GM19238 (cell line): ENCODE measurements around the gene MFAP3L.

Experiments used
- DNase-seq: peaks from one replicate; pipeline ENCODE4 v3.0.0; 2011; ENCODE audit warnings: low spot score; ENCODE audit not compliant: insufficient read length

The MFAP3L gene

DNA sequence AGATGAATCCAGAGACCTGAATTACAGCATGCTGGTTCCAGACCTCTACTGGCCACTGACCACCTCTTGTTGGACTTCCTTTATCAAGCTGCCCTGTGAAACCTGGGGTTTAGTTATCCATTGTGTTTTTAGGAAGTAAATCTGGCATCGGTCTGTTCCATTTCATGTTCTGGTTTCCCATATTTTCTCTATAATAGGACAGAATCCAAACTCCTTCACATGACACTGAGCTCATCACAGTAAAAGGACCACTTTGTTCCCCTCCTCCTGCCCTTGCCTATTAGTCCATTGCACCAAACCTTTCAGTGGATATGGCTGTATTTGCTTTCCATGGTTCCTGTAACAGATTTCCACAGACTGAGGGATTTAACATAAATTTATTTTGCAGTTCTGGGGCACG lies 4.0 kb downstream of the MFAP3L start:
- DNase-seq, result no peak

DNA sequence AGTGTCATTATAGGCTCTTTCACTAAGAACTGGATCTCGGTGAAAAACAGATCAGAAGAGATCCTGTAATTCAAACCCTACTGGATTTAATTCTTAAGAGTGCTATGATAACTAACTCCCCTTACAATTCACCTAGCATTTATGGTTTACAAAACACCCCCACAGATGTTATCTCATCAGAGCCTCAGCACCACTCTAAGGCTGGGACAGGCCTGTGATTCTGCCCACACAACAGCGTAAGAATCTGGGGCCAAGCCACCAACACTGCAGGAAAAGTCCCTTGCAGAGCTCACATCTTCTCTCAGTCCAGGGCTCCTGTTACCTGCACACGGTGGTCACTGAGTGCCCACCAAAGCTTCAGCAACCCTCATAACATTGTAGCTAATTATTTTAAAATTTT lies 8.9 kb downstream of the MFAP3L start:
- DNase-seq, result no peak

DNA sequence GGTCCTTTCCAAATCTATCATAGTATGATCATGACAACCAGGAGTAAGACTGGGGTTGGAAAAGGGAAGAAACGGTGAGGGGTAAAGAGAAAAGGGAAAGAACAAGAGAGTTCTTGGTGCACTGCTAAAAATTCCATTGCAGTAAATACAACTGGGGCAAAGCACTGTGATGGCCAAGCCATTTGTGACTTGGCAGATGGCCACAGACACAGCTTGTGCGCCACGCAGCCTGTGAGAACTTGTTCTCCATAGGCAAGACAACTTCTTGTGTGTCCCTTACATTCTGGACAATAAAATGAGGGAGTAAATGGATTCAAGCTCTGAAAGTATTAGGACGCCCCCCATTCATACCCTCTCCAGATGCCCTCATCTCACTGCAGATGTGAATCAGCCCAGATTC lies 10.9 kb downstream of the MFAP3L start:
- DNase-seq, result no peak

DNA sequence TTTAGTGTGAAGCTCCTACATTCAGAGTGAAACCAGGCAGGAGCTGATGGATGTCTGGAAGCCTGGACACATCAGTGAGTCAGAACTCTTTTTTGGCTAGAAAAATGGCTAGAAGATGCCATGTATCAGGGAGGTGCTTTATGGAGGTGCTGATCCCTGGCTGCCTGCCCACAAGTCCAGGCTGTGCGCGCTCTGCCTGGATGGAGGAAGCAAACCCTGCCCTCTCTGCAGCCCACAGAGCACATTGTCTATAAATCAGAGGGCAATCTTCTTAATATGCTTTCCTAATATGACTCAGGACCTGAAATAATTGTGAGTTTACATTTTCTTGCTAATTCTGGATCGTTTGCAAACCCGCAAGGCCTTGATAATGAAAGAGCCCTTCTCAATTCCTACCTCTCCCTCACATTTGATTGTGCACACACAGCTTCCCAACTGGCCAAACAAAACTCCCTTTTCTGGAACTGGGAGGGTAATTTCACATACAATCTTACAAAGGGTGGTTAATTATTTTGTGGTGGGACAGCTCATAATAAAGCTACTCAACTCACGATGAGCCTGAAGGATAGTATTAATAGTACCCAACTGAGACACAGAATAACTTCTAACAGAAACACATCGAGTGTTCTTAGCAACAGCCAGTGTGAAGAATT lies 11.7 kb downstream of the MFAP3L start:
- no peak for DNase-seq

DNA sequence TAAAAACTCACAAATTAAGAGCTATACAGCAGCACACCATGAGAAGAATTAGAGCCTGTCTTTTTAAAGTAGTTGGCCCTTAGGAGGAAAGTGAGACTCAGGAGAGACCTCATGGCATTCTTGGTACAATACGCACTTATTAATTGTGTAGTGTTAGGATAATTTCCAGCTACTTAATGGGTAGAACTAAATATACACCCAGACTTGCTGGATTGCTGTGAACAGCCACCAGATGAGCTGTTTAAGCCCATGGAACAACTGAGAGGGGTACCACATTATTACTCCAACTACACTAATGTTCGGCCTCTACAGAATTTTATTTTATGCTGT lies 13.6 kb downstream of the MFAP3L start:
- DNase-seq, result no peak

DNA sequence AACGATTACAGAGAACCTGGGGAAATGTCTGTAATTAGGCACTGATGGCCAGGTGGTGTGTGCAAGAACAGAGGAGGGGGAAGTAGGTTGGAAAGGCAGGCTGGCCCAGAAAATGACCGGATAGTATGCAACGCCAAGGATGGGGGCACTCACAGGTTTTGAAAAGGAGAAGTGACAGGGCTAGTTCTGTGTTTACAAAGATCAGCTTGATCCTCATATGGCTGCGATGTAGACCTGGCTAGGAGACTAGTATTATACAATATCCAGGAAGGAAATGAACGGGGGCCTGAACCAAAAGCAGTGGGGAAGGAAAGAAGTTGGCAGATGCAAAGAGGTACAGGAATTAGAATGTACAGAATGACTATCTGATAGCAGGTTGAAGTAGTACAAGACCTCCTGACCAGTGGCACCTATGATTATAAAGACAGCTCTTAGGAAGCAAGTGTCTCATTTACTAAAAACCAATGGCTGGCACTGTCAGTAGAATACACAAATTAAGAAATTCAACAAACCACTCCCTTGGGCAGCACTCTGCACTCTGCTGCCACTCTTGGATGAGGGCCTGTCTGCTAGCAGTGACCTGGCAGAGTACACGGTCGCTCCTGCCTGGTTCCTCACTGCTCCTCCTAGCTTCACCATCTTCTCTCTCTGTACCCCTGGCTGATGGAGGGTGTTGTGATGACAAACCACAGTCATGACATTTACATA lies 14.1 kb downstream of the MFAP3L start:
- DNase-seq, result no peak

DNA sequence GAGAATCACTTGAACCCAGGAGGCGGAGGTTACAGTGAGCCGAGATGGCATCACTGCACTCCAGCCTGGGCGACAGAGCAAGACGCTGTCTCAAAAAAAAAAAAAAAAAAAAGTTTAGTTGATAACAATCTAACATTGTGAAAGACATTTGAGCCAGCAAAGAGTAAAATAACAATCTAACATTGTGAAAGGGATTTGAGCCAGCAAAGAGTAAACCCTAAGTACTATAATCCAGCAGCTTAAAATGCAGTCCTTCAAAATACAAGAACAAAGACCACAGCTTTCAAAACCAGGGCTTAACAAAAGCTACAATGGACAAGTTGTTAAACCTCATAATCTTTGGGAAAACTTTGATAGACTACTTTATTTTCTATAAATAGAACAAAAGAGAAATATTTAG lies 16.9 kb downstream of the MFAP3L start:
- DNase-seq, result no peak

DNA sequence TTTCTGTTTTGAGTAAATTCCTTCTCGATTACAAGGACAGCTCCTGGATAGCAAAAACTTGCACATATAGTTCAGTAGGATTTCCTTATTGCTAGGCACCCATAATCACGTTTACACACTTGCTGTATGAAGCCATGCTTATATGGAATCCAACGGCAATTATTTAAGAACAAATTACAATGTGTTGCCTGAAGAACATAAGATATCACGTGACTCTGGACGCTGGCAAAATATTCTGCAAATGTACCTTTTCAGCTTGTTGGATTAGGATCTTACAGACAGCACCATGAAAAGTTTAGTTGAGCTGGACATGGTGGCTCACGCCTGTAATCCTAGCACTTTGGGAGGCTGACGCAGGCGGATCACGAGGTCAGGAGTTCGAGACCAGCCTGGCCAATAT lies 17.4 kb downstream of the MFAP3L start:
- no peak for DNase-seq

DNA sequence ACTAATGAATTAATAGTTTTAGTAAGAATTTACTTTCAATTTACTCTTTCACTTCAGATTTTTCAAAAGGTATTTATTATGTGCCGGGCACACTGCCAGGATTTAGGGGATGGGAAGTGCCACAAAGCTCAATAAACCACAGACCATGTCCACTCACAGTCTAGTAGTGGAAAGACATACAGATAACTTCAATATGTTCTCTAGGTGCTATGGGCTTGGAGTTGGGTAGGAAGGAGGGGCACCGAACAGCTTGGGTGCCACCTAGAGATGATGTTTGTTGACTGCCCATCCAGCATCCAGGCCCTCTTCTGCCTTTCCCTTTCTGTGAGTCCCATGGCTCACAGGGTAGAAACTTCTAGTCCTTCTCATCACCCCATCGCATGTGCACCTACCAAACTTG lies 17.8 kb downstream of the MFAP3L start:
- DNase-seq, result no peak

DNA sequence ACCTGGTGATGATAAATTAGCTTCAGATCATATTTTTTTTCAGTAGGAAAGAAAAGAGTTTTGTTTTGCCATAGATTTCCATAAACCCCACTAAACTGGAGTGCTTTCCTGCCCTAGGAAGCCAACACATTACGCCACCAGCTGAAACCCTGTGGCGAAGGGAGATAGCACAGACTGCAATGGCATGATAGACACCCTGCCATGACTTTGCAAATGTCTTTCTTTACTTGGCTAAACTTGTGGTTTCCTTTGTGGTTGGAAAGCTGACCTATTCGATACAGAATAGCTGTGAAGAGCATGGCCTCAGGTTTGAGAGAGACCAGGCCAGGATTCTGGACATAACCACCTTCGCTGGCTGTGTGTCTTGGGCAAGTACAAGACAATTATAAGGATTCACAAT lies 19.1 kb downstream of the MFAP3L start:
- no peak for DNase-seq

DNA sequence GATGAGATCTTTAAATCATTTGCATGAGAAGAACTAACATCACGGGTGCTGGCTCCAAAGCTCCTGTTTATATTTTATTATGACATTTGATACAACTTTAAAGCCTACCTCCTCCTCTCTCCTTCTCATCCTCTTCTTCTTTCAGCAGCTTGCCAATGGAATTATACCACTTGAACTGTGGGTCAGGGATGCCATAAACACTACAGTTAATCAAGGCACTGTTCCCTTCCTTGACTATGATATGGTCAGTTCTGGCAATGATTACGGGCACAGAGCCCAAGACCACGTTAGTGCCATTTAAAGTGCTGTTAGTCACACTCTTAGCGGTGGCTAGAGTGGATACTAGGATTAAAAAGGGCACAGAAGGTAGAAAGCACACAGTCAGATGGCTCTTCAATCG lies 20.7 kb downstream of the MFAP3L start:
- DNase-seq, result no peak

DNA sequence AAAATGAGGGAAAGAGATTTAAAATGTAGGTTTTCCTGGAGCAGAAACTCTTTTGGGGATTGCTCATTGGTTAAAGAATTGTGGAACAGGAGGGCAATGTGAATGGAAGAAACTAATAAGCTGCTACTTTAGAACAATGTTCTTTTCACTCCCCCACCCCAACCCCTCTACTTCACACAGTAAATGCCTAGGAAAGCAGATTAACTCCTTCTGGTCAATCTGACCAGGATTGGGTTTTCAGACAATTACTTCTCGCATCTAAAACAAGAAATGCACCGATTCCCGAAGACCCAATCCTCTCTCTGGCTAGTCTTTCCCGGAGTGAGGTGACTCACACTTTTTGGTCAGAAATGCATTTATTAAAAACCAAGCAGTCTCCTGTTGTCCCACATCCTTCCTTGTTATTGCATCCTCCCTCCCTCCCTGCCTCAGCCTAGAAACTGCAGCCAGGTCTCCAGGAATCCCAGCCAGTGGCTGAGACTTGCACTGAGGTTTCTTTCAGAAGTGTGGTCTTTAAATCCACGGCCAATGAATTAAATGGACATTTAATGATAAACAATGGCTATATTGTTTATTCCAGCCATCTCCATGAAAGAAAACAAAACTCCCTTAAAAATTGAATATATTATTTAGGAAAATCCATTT lies 21.4 kb downstream of the MFAP3L start:
- no peak for DNase-seq

DNA sequence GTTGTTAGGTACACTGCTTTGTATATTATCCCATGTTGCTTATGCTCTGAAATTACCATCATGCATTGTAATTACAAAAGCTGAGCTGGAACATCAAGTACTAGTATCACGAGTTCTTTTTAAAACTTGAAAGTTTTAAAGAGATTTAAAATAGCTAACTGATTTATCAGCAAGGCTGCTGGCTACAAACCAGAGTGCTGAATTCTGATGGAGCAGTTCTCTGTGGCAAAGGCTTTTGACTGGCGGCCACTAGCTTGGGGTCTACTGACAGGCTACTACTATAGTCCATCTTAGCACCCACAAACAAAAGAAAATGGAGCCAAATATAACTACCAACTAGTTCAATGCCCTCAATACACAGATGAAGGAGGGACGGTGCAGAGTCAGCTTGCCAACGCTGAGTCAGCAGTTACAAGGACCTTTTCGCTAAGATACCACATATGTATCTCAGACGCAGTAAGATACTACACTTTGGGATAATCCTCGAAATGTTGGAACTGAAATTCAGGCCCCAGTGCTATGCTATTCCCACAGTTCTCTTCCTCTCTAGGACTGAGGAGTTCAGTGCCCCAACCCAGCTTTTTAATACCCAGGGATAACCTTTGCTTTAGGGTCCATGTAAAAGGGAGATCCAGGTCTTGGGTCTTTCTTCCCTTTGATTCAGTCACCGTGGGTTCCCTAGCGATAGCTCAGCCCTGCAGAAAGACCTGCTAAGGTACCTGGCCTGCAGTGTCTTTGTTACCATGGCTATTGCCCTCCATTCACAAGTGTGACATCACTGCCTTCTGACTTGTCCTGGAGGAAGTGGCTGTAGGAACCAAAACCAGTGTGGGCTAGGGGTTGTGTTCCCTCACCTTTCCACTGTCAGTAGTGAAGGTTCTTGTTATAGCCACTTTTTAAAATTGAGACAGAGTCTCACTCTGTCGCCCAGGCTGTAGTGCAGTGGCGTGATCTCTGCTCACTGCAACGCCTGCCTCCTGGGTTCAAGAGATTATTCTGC lies 22.8 kb downstream of the MFAP3L start:
- DNase-seq, result no peak

DNA sequence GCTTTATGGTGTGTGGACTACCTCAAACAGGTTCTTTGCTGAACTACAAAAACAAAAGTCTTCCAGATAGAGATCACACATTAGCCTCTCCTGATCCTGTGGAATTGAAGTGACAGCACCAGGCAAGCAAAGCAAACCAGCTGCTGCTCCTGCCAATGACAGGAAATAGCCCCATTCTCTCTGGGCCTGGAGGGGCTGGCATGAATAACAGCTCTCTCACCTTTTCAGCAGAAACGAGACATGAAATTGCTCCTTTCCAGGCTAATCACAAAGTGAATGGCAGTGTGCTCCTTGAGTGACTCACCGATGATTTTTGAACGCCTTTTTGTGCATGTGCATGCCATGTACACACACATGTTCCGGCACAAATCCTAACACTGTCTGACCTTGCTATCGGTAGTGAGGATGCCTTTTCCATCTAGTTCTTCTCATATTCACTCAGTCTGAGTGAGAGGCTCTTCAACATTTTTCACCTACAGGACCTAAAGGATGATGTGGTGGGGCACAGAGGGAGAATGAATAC lies 24.4 kb downstream of the MFAP3L start:
- DNase-seq, result no peak

DNA sequence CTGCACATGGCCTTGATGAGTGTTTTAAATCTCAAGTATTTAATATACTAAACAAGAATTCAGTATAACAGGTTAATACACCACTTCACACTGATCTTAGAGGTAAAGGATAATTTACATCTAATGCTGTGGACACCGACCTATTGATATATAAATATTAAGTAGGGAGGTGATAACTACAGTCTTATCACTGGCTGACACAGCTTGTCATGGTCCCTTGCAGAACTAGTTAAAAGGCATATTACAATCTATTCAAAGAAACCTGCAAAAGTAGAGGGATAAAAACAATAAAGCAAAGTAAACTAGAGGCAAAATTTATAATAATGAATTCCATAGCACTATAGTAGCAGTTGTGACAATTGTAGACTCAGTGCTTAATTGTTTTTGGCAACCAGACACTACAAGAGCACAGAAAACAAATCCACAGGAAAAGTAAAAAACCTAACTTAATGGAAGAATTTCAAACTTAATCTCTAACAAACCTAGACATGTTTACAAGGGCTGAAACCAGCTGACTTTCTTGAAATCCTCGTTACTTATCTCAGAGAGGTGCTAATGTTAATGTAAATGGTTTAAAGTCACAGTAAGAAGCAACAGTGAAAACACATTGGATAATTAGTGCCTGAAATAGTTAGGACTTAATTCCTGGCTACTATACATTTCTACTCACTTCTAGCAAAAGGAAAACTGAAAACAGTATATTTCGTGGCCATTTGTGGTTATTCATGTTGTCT lies 25.0 kb downstream of the MFAP3L start:
- no peak for DNase-seq

DNA sequence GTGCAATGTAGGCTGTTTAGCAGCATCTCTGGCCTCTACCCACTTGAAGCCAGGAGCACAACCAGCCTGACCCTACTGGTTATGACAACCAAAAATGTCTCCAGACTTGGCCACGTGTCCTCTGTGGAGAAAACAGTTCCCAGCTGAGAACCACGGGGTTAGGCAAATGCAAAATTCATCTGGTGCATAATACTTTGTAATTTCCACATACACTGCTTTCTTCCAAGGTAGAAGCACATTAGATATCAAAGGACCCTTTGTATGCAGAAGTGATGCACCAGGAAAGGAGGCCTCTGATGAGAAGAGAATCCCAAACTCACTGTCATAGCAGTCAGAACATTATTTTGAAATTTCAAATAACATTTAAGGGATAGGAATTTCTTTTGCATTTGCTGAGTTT lies 26.3 kb downstream of the MFAP3L start:
- DNase-seq, result no peak

DNA sequence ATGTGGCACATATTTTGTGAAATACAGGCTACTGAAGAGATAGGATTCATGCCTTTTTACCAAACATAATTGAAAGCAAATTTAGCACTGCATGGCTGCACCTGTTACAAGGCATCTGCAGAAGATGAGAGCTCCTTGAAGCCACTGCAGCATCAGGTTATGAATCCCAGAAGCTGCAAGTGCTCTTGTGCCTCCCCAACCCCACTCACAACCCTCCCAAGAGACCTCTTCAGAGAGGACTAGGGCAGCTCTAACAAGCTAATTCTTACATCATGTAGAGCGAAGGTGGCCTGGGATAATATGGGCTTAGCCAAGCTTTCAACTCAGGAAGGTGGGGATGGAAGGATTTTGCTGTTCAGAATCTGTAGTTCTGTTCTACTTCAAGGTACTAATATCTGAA lies 27.2 kb downstream of the MFAP3L start:
- no peak for DNase-seq

DNA sequence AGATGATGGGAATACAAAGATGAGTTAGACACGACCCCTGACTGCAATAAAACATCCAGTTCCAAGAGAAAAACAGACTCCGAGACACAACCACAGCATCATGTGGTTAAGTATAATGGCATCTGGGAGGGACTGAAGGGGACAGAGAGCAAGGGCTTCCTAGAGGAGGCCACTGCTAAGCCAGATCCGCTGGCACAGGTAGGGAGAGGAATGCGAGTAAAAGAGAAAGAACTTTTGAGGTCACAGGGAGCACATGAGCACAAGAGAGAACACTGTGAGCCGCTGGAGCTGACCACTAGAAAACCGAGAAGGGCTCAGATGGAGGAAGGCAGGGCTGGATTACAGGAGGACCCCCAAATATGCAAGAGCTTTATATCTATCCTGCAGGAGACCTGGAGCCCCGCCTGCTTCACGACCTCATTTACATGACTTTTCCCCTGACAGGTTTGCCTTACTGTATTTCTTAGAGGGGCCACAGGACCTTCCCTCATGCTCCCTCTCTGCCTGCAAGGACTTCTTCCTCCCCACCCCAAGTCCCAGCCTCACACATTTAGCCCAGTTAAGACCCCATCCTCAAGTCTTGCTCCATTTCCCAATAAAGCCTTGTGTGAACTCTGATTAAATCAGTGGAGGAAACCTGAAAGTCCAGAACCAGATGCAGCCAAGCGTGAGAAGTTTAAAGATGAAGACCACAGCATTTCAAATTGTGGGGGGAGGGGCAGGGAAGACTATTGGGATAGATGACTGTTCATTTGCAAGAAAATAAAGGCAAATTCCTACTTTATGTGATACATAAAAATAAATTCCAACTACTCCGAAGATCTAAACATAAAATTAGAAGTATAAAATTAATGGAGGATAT lies 29.6 kb downstream of the MFAP3L start:
- no peak for DNase-seq

DNA sequence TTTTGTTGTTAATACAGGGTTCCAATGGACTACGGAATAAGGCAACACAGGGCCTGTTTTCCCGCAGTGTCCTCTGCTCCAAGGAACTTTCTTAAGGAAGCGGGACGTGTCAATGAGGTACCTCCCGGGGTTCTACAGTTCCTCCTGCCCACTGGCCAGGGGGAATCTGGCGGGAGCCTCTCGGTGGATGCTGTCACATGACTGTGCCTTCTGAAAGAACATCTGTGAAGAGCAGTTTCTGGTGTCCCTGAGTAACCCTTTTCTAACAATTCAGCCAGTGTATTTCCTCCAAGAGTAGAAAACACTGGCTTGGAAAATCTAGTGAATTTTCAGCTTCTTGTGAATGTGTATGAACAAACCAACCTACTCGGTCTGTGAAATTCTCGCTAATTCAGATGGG lies 32.7 kb downstream of the MFAP3L start:
- no peak for DNase-seq

DNA sequence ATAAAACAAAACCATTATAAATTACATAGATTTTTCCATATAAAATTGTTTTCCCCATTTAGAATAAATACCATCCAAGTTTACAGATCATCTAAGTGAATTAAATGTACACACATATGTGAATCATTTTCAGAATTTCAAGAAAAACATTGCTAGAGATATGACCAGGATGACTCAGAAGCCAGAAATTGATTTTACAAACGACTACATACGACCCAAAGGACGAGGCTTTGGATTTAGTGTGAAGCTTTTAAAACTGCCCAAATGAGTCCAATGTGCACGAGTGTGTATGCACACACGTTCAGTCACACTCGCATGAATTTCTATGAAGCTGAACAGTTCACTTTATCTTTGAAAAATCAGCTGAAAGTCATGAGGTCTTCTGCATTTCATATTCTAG lies 37.9 kb downstream of the MFAP3L start:
- no peak for DNase-seq
